Esophagus squamous epithelium (tissue), 4 donors: ENCODE data around the gene TNN.

ENCODE experiments used
- POLR2A ChIP-seq, 4 donors: fragments of 450-650 bp; IDR thresholded peaks; one replicate each; pipeline ENCODE4 v1.6.1; 2017; ENCODE audit warnings: antibody characterized with exemption in 4 of 4, mild to moderate bottlenecking in 4 of 4, moderate library complexity in 3 of 4
- TF ChIP-seq, protein P1 (sequence below), 6 experiments: fragments of 450-650 bp in 4 of 6; fragments of 200-600 bp in 2 of 6; sonication (generic) in 2 of 6; IDR thresholded peaks; one replicate each; pipeline ENCODE4 v1.5.1; 2016 to 2019; ENCODE audit warnings: antibody characterized with exemption in 6 of 6, mild to moderate bottlenecking in 4 of 6, moderate library complexity in 4 of 6

DNA sequence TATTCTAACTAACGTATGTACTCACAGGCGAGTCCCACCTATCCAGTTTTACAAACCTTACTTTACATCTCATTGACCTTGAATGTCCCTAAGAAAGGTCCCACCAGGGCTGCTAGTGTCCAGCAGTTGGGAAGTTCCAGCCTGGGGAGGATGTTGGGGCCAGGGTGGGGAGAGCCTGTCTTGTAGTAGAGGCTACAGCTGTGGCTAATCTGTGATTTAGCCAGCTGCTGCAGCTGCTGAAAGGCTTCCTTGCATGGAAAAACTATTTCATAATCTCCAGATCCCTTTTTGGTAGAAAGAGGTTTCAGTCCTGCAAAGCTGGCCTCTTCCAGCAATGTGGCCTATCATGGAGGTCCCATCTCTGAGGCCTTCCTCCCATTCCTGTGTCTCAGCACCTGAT lies 23.1 kb downstream of the TNN start:
- no peak for TF ChIP-seq POLR2A (IDR thresholded peaks at IDR 0.05)
- TF ChIP-seq, protein P1, sequence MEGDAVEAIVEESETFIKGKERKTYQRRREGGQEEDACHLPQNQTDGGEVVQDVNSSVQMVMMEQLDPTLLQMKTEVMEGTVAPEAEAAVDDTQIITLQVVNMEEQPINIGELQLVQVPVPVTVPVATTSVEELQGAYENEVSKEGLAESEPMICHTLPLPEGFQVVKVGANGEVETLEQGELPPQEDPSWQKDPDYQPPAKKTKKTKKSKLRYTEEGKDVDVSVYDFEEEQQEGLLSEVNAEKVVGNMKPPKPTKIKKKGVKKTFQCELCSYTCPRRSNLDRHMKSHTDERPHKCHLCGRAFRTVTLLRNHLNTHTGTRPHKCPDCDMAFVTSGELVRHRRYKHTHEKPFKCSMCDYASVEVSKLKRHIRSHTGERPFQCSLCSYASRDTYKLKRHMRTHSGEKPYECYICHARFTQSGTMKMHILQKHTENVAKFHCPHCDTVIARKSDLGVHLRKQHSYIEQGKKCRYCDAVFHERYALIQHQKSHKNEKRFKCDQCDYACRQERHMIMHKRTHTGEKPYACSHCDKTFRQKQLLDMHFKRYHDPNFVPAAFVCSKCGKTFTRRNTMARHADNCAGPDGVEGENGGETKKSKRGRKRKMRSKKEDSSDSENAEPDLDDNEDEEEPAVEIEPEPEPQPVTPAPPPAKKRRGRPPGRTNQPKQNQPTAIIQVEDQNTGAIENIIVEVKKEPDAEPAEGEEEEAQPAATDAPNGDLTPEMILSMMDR (IDR thresholded peaks at IDR 0.05): no peak
